HG02981 (cell line): ENCODE measurements around the gene PLEKHG3.

ENCODE experiments used
- ATAC-seq: cut with Tn5 transposase; IDR thresholded peaks from one replicate; pipeline ENCODE4 v1.9.1; 2021; ENCODE audit warnings: mild to moderate bottlenecking, moderate library complexity; ENCODE audit not compliant: unreplicated experiment

The PLEKHG3 gene

DNA sequence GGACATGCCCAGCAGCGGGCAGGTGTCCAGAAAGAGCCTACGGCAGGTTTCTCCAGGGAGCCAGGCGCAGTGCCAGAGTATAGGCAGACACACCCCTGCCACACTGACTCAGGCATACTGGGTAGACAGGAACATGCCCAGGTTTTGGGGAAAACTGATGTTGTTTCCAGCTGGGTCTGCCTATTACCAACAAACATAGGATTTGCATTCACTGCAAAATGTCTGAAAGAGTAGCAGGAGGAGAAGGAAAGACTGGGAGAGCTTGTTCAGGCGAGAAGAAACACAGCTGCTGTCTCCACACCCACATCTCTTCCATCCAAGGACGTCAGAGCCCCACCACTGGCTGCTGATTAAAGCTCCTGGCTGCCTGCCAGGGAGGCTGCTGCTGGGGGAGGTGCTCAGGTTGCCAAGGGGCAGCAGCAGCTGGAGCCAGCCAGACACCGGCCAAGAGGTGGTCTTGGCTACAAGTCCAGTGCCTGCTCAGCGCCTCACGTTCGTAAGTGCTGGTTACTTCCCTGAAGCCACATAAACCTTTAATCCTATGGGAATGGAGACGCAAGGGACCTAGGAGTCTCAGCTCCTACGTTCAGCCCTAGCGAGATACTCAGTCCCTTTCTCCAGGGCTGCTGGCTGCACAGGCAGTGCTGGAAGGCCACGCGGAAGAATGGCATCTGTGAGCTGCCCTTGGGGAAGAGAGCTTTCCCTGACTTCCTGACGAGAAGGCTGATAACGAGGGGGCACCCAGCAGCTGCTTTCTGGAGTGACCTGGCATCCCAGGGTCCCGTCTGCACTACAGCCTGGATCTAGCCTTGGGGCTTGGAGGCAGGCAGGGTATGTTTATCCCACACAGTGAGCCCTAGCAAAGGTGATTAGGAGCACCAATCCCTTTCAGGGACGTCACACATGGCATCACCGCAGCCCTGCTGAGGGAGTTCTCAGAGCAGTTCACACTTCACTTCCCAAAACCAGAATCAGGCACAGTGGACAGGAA lies 58.1 kb downstream of the PLEKHG3 start:
- ATAC-seq: no peak

DNA sequence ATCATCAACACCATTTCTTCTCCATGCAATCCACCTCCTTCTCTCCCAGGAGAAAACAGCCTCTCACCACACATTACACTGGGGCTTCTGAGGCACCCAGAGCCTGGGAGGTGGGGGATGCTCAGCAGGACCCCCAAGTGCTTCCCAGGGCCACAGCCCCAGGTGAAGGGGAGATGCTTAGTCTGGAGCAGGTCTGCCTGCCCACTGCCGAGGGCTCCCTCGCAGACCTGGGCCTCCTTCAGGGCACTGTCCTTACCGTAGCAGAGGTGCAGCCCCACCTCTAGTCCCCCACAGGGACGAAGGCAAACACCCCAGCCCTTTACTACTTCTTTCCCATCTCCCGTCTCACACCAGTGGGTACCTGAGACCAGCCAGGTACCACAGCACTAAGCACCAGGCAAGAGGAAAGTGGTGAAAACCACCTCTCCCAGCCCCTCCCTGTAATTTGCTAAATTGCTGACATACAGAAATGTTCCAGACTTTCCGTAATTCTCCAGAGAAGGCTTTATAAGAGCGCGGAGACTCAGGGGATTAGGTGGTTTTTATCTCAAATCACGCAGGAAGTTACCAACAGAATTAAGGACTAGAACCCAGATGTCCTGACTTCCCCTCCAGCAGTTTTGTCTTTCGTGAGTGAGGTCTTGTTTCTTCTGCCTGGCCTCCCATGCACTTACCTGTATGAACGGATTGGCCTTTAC lies 59.0 kb downstream of the PLEKHG3 start:
- ATAC-seq: no peak

DNA sequence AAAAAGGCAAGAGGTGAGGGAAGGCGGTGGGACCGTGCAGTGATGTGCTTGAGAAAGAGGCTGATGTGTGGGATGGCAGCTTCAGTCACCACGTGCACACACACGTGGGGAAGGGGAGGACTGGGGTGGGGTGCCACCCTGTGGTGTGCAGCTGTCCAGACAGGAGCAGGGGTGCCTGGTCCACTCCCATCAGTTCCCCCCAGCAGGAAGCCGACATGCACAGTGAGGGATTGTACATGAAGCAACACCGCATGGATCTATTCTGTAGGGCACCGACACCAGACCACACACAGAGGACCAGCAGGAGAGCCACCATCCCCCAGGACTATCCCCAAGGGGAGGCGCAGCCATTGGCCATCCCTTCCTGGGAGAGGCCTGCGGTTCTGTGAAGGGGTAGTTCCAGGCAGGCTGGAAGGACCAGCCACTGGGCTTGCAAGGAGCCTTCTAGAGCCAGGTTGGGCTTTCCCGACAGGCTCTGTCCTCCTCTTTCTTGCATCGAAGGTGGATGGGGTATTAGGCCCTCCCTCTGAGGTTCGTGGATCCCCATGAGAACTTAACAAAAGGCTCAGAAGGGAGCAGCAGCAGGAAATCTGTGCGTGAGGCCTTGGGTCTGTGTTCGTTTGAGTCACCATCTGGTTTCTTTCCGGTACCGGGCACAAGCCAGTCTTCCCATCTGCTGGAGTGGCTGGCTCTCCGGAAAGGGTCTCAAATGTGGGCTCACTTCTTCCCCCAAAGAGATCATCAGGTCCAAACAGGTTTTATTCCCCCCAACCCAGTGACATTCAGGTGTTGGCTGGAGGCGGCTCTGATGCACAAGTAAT lies 59.8 kb downstream of the PLEKHG3 start:
- no peak for ATAC-seq

DNA sequence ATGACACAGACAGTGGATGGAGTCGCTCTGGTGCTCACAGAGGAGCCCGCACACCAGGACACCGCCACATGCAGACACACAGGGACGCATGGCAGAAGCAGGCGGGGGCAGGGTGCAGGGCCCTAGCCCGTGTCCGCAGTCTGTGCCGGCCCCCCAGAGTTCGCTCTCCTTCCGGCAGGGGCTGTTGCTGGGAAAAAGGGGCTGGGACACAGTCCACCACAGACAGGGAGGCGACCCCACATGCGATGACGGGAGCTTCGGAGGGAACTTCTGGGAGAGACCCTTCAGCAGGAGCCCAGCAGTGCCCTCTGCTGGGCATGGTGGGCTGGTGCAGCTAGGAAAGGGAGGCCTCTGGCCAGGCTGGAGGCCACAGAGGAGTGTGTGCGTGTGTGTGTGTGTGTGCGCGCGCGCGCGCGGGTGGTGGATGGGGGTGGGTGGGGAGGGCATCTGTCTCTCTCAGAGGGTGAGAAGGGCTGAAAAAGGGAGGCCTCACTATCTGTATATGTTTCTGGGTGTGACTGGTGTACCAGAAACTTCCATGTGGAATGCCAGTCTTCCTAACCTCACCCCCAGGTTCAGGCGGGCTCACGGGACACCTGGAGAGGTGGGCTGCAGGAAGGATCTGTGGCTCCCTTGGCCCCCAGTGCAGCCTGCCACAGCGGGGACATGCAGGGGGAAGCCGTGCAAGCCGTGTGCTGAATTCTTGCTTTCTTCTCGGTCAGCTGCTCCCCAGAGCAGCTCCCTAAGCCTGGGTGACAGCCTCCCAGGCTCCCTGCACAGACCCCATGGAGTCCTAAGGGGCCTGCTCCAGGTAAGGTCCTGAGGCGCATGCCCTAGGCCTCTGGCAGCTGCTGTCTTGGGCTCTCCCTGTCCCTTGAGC lies 60.7 kb downstream of the PLEKHG3 start:
- ATAC-seq: no peak

DNA sequence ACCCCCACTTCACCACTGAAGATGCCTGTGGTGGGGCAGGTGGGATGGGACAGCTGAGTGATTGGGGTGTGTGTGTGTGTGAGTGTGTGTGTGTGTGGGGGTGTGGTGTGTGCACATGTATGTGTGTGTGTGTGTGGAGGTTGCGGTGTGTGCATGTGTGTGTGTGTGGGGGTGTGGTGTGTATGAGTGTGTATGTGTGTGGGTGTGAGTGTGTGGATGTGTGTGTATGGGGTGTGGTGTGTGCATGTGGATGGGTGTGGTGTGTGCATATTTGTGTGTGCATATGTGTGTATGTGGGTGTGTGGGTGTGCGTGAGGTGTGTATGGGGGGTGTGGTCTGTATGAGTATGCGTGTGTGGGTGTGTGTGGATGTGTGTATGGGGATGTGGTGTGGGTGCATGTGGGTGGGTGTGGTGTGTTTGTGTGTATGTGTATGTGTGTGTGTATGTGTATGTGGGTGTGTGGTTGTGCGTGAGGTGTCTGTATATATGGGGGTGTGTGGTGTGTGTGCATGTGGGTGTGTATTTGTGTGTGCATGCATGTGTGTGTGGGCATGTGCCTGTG lies 61.6 kb downstream of the PLEKHG3 start:
- no peak for ATAC-seq

DNA sequence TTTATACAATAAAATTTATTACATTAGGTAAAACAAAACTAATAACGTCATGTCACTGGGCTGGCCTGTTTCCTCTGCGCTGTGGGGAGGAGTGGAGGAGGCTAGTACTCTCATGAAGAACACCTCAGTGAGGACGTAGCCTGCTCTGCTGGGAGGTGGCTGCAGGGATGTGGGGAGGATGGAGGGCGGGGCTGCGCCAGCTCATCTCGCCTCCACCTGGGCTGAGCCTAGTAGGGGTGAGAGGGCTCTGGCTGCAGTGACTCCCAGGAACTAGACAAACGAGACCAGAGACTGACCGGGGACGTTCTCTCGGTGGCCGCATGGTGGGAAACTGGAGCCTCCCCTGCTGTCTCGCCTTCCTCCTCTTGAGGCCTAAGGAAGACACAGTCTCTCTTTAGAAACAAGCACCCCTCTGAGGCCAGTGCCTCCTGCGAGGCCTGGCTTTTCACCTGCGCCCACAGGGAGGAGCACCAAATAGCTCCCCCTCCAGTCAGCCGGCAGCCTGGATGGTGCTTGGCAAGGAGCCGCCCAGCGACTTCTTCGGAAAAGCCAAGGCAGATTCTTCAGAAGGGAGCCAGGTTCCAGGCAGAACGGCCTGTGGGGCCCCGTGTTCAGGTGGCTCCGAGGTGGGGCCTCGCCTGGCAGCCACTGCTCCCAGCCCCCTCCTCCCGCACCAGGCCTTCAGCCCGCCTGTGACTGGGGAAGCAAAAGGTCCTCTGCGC lies 62.4 kb downstream of the PLEKHG3 start:
- ATAC-seq: no peak

DNA sequence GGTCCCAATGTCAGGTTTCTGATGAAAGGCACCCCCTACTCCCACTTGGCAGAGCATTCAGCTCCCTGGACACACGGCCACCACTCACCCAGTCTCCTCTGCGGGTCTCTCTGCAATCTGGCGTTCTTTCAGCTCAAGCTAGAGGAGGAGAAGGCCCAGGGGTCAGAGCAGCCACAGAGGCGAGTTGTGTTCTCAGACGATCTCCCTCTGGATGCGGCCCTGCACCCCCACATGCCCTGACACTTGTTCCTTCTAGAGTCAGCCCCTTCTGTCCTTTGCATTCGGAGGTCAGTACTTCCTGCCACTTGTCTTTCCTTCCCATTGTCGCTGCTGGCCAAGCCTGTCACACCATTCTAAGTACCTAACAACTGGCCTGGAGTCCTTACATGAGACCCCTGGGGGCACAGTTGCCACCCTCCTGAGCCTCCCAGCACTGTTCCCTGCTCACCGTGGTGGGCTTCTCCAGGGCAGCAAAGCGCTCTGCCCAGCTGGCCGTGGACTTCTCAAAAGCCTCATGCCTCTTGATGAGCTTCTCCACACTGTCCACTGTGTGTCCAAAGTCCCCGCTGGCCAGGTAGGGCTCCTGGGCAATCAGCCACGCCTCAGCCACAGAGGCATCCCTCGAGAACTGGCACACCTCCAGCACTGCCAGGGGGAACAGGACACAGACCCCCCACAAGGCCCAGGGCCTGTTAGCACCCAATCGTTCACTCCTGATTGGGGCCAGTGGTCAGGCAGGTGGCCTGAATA lies 63.2 kb downstream of the PLEKHG3 start:
- ATAC-seq: no peak

DNA sequence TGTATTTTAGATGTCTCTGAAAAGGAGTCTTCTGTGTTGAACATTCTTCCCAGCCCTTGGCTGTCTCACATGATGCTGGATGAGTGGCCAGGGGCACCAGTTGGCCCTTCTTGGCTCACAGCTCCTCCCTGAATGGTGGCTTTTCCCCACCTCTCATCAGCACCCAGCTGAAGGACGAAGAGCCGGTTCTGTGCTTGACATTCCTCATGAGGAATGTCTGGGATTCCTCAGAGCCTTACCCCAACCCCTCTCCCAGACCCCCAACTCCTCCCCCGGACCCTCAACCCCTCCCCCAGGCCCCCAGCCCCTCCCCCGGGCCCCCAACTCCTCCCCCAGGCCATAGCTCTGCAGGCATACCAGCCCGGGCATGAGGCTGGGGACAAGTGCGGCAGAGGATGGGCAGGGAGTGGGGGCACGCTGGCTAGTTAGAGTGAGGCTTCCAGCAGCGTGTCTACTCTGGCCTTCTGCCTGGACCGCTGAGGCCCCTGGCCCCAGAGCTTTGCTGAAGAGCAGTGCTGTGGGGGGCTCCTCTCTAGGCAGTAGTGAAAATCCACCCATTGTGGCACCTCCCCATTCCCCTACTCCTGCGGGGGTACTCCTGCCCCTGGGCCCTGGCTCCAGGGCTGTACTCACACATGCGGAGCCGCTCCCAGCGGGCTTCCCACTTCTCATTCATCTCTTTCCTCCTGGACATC lies 64.3 kb downstream of the PLEKHG3 start:
- no peak for ATAC-seq

DNA sequence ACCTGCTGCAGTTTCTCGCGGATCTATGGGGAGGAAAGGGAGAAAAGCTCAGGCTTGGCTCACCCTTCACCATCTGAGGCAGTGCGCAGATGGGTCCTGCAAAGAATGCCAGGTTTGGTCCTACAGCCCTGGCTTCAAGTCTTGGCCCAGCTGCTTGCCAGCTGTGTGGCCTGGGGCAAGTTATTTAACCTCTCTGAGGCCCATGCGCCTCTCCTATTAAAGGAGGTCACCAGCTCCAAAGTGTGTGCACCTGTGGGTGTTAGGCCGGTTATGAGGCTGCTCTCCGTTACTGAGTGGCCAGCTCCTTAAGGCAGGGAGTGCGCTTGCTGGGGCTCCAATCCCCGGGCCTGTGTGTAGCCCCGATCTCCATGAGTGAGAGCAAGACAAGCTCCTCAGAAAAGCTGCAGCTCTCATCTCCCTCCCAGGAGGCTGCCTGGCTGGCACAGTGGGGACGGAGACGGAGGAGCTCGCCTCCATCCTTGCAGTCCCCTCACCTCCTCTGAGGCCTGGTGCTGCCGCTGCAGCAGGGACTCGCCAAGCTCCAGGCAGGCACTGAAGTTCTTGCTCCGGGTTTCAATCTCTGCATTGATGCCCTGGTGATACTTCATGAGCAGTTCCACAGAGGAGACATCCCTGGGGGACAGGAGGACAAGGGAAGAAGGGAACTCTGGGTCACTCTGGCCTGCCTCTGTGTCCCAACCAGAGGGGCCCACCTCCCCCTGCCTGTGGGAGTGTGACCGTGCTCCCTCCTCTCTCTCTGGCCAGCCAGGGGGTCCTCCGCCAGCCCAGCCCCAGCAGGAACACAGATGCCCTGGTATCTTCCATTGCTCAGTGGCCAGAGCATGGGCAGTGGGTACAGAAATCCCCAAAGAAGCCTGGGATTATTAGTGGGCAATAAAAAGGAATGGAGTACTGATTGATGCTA lies 65.1 kb downstream of the PLEKHG3 start:
- ATAC-seq: no peak

DNA sequence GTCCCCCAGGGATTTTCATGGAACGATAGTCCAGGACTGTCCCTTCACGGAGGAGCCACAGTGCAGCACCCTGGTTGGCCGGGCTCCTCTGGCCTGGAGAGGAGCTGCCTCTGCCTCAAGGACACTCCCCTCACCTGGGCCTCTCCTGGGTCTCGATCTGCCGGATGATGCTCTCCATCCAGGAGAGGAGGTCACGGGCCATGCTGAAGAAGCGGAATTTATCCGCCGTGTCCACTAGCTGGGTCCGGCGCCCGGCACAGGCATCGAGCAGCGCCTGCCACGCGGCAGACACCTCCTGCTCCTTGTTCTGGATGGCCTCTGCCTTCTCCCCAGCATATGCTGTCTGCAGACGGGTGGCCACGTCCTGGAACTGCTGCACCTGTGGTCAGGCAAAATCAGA lies 66.5 kb downstream of the PLEKHG3 start:
- ATAC-seq: no peak

DNA sequence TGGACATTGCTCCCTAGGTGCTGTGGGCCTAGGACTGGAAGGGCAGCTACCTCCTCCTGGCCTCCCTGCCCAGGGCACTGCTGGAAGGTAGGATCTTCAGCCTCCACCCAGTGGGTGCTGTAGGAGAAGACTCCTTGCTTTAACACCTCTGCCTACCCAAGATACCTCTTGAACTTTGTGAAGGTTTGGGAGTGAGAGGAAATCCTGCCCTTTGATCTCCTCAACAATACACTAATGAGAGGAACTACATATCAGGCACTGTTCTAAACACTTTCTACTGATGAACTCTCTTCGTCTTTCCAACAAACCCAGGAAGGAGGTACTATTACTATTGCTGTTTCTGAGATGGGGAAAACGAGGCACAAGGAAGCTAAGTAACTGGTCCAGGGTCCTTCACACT lies 66.9 kb downstream of the PLEKHG3 start:
- no peak for ATAC-seq

DNA sequence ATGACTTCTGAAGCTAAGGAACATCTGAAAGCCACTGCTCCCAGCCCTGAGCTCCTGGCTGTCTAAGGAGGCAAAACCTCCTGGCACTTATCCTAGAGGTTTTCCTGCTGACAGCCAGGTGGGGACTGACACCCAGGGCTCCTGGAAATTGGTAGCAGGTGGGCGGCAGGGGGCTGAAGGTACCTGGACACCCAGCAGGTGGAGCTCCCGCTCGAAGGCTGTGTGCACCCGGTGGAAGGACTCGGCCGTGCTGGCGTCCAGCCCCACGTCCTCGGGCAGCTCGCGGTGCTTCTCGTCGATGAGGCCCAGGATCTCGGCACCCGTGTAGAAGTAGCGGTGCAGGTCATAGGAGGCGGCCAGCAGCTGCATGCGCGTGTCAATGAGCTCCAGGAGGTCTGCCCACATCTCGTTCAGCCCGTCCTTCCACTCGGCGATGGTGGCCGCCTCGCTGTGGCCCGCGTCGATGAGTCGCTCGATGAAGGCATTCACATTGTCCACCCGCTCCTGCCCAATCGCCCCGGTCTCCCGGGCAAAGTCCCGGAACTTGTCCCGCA lies 68.2 kb downstream of the PLEKHG3 start:
- no peak for ATAC-seq

DNA sequence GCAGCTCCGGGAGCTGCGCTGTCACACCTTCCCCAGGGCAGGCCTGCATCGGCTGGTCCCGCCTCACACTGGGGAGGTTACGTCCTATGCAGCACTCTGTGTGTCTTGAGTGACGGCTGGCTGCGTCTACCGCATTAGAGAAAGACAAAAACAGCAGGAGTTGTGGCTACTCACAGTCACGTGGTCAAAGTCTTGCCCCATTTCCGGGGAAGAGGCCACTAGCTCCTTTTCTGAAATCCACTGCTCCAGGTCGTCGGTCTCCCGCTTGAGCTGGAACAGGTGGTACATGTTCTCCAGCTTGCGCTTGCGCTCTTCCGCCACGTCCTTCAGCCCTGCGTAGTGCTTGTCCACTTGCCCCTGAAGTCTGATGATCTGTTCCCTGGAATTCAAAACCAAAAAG lies 68.8 kb downstream of the PLEKHG3 start:
- ATAC-seq: no peak

DNA sequence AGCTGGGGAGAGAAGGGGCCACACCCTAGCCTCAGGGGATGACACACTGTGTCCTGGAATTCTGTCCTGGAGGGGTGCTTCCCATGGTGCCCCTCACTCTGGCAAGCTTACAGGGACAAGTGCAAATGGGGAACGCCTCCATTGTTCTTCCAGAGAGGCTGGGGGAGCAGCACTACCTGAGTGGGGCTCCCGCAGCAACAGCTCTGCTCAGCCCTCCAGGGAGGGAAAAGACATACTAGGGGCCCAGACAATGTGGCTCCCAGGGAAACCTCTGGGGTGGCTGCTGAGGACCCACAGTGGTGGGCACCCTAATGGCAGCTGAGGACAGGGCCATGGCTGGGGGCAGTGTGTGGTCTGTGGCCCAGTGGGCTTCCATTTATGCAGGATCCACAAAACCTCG lies 69.4 kb downstream of the PLEKHG3 start:
- ATAC-seq: no peak

DNA sequence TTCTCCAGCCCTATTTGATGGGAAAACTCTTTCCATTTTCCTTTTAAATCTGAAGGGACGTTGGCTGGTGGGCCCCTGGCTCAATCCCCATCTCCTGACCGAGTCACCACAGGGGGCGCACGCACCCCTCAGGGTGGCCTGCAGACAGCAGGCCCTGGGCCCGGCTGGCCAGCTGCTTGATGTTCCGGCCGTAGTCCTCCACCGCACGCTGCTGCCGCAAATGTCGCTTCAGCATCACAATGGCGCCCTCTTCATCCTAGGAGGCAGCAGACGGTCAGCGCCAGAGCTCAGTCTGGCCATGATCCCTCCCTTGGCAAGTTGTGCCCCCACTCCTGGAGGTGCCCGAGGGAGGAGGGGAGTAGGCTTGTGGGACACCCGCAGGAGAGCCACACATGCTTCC lies 70.0 kb downstream of the PLEKHG3 start:
- ATAC-seq: no peak

DNA sequence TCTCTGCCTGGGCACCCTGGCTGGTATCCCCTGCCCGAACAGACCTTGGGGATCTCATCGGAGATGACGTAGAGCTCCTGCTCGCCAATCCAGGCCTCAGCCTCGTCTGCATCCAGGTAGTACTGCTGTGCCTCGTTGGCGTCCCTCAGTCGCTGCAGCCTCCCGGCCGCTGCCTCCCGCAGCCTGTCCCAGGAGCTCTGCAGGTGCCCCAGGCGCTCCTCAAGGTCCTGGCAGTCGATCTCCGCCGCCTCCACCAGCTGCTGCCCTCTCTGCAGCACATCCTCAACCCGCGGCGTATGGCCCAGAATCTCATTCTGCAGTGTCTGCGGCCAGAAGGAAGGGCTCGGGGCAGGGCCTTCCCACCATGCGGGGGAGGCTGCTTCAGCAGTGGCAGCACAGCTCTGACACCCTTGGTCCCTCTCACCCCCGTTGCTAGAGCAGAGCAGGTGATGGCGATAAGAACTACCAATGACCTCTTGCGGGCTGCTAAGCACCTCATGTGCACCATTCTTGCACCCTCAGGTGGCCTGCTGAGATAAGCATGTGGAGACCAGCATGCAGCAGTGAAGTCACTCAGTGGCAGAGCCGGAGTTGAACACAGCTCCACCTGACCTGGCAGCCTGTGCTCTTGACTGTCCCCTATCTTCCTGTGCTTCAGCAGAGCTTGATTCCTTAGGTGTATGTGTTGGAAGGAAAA lies 71.0 kb downstream of the PLEKHG3 start:
- ATAC-seq: no peak
